DOHH2 (cell line): ENCODE results near the gene CDC5L.

ENCODE experiments used
- EZH2phosphoT487 ChIP-seq: fragments of 200-600 bp; sonication (generic); IDR thresholded peaks from 2 replicates; pipeline ENCODE4 v1.6.1; 2017; ENCODE audit warnings: borderline replicate concordance, mild to moderate bottlenecking, antibody characterized with exemption, low read length, moderate library complexity, mixed read lengths
- TF ChIP-seq, protein P1 (sequence below): fragments of 200-600 bp; sonication (generic); IDR thresholded peaks from one replicate; pipeline ENCODE4 v1.5.1; 2014; ENCODE audit warnings: antibody characterized with exemption, mild to moderate bottlenecking, low read depth, low read length; ENCODE audit not compliant: poor library complexity, severe bottlenecking

DNA sequence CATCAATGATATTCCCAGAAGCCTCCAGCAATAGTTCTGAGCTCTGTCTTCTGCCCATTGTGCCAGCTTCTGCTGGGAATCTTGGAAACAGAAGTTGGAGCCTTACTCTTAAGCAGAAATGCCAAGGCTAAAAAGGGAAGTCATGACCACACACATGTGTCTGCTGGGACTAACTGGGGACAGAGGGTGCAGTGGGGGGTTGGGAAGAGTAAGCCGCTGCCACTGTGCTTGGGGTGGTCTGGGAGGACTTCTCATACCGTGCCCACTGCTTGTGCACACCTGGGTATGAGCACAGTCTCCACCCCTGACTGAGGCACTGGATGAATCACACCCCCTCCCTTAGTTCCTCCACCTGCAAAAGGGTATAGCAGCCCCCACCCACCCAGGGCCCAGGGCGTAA is 90.7 kb downstream of the CDC5L start:
- TF ChIP-seq, protein P1, sequence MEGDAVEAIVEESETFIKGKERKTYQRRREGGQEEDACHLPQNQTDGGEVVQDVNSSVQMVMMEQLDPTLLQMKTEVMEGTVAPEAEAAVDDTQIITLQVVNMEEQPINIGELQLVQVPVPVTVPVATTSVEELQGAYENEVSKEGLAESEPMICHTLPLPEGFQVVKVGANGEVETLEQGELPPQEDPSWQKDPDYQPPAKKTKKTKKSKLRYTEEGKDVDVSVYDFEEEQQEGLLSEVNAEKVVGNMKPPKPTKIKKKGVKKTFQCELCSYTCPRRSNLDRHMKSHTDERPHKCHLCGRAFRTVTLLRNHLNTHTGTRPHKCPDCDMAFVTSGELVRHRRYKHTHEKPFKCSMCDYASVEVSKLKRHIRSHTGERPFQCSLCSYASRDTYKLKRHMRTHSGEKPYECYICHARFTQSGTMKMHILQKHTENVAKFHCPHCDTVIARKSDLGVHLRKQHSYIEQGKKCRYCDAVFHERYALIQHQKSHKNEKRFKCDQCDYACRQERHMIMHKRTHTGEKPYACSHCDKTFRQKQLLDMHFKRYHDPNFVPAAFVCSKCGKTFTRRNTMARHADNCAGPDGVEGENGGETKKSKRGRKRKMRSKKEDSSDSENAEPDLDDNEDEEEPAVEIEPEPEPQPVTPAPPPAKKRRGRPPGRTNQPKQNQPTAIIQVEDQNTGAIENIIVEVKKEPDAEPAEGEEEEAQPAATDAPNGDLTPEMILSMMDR, result no peak
- no peak for TF ChIP-seq EZH2phosphoT487
